ENCODE data around the gene RMND5A.

DNA sequence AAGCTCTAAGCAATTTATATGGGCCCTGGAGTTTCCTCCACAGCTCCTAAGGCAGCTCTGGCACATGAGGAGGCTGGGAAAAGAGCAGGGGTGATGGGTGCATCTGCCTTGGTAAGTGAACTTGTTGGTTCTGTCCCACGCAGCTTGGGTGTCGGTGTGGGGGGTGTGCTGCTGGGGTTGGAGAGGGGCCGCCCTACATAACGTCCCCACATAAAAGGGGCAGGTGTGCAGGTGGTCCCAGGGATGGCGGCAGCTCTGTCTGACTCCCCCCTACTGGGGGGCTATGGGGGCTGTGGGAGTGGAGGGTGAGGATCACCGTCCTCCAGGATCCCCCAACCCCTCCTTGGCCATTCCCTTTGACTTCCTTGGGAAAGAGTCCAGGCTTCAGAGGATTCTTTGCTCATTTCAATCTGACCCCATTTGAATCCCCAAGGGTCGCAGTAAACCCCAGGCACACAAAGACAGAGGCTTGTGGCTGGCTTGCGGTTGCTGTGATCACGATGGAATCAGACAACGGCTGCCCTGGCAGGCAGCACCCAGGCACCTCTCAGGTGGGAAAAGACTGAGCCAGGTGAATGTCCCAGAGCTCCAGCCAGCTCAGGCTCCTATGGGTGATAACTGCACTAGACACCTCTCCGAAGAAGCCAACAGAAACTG lies 105.1 kb downstream of the RMND5A start:
- TF ChIP-seq, protein P1, sequence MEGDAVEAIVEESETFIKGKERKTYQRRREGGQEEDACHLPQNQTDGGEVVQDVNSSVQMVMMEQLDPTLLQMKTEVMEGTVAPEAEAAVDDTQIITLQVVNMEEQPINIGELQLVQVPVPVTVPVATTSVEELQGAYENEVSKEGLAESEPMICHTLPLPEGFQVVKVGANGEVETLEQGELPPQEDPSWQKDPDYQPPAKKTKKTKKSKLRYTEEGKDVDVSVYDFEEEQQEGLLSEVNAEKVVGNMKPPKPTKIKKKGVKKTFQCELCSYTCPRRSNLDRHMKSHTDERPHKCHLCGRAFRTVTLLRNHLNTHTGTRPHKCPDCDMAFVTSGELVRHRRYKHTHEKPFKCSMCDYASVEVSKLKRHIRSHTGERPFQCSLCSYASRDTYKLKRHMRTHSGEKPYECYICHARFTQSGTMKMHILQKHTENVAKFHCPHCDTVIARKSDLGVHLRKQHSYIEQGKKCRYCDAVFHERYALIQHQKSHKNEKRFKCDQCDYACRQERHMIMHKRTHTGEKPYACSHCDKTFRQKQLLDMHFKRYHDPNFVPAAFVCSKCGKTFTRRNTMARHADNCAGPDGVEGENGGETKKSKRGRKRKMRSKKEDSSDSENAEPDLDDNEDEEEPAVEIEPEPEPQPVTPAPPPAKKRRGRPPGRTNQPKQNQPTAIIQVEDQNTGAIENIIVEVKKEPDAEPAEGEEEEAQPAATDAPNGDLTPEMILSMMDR (IDR thresholded peaks at IDR 0.05 in 8 of 11, conservative IDR thresholded peaks at IDR 0.05 in 3 of 11), result no peak
- no peak for TF ChIP-seq POLR2AphosphoS5 (IDR thresholded peaks at IDR 0.05)
